ENCODE data around the gene GHR.

GRCh38 chr5:42400474-42400873, 22.8 kb upstream of the GHR start:
- TF ChIP-seq POLR2A (IDR thresholded peaks at IDR 0.05): no peak
- no peak for TF ChIP-seq CTCF (IDR thresholded peaks at IDR 0.05)
- no peak for TF ChIP-seq POLR2AphosphoS5 (IDR thresholded peaks at IDR 0.05)
